Hippocampal formation (tissue), 2 donors: ENCODE results near the gene TMEM33.
A peak's percentile ranks its signal among the peaks of the same experiment; 100 is the strongest.
"Not testable (repeated sequence)": the region's sequence is repeated elsewhere in the genome, so short reads cannot be mapped to it uniquely, and the experiment has no call there.

Experiments
- DNase-seq, 2 donors: peaks; one replicate each; lab custom pipeline; 2025; lab: John Stamatoyannopoulos, UW

TMEM33 gene, protein sequence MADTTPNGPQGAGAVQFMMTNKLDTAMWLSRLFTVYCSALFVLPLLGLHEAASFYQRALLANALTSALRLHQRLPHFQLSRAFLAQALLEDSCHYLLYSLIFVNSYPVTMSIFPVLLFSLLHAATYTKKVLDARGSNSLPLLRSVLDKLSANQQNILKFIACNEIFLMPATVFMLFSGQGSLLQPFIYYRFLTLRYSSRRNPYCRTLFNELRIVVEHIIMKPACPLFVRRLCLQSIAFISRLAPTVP

DNA sequence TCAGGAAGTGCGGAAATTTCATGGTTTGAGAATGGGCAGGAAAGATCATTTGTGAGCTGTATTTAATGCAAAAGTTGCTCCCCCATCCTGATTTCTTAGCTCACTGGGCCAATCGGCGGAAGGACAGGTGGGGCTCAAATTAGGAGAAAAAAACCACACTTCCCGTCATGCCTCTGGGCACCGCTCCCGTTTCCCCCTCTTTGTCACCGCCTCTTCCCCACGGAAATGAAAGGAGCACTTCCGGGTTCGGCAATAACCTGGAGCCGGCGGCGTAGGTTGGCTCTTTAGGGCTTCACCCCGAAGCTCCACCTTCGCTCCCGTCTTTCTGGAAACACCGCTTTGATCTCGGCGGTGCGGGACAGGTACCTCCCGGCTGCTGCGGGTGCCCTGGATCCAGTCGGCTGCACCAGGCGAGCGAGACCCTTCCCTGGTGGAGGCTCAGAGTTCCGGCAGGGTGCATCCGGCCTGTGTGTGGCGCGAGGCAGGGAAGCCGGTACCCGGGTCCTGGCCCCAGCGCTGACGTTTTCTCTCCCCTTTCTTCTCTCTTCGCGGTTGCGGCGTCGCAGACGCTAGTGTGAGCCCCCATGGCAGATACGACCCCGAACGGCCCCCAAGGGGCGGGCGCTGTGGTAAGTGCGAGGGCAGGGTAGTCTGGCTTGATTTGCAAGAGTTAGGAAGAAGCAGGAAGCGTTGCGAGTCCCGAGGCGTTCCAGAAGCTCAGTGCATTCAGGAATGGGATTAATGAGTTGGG is at the start of gene TMEM33:
TSS of gene TMEM33 (plus strand) at position 529 of the 751 bp plus-strand sequence. CDS start at position 585, 56 bp downstream.
- peak; percentile 80 to 86 for DNase-seq

DNA sequence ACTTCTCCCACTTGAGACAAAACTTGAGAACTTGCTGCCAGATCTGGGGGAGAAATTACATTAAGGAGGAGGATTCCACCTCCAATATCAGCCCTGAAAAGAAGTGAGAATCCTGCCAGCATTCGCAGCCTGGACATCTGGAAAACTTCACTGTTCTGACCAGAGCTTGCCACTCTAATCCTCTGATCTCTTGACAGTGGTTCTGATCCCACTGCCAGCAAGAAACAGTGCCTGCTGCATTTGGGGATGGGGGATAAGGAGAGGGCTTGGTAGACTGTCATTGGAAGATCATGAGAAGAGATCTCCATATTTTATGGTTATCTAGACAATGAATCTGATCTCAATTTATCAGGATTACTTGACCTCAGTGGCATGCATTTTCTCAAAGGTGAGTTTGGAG is 49.8 kb upstream of the TMEM33 start:
- no peak for DNase-seq

DNA sequence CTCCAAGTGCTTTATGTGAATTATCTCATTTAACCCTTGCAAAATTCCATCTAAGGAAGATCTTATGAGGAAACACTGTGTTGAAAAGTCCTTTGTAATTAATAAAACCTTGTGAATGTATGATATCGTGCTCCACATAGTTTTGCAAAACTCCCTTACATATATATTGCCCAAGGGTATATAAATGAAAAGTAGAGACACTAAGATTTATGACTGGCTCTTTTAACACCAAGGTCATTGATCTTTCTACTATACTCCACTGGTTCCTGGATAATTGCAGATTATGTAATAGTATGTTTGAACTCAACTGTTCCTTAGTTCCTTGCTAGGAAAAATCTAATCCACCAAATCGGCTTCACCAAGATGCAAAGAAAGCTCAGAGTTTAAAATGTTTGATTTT is 48.0 kb upstream of the TMEM33 start:
- no peak for DNase-seq

DNA sequence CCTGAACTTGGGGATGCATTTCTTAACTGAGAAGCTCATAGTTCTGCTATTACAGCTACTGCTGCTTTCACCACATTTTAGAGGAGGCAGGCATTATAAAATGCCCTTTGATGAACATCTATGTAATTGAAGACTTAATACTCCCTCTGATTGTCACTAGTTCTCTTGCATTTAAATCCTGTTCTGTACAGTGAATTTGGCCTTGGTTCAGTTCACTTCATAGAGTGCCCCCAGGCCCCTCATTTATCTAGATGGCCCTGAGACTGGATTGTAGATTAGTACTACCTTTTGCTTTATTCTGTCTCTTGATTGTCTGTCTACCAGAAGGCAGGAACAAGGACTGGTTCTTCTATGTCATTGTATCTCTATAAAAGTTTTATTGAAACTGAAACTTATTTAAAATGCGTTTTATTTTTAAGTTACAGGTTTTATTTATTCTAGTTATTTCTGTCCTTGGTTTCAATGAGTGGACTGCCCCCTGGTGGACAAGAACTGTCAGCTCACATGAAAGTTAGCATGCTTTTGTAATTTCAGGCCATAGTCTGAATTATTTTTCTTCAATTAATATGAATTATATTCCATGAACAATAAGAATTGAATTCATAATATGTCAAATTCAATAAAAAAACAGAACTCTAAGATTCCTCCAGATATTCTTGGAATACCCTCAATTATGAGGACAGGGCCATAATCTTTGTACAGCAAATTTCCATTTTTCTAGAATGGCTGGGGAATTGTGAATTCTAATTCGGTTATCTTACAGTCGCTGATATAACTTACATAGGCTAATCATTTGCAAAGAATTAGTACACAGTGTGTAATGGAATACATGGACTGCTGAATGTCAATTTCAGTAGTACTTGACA is 47.2 kb upstream of the TMEM33 start:
- DNase-seq: peak; percentile 20 to 40

DNA sequence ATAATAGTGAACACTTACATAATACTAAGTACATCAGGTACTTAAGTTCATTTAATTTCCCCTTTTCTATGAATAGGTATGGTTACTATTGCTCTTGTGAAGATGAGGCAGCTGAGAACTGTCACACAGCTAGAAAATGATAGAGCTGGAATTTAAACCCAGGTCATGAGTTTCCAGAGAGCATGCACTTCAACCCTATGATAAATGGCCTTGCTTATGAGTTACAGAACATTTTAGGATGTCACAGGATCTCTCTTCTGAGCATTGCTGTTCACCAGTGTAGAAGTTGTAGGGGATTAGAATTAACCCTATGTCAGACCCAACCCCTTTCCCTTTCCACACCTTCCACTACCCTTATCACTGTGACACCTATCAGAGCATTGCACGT is 46.5 kb upstream of the TMEM33 start:
- DNase-seq: no peak

DNA sequence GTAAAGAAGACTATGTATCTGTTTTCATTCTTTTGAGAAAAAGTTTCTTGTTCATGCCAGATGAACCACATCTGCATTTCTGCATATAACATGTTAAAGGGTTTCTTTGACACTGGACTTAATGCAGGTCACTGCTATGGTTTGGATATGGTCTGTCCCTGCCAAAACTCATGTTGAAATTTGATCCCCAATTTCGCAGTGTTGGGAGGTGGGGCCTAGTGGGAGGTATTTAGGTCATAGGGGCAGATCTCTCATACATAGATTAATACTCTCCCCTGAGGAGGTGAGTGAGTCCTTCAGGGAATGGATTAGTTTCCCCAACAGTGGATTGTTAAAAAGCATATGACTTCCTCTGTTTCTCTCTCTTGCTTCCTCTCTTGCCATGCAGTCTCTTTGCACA is 45.9 kb upstream of the TMEM33 start:
- DNase-seq: no peak

DNA sequence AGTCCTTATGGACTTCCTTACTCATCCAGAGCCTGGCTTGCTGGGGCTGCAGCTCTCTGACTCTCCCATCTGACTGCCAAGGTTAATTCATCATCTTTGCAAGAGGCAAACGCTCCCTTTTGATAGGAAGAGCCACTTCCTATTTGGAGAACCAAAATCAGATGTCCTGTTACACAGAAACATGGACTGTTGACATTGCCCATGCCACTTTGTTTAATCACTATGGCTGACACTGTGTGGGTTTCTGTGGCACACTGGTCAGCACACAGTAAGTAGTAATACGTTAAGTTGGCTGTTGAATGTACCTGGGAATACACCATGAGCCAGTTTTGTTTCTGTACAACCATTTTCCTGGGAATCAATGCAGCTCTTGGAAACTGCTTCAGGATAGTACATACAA is 45.1 kb upstream of the TMEM33 start:
- DNase-seq: no peak

DNA sequence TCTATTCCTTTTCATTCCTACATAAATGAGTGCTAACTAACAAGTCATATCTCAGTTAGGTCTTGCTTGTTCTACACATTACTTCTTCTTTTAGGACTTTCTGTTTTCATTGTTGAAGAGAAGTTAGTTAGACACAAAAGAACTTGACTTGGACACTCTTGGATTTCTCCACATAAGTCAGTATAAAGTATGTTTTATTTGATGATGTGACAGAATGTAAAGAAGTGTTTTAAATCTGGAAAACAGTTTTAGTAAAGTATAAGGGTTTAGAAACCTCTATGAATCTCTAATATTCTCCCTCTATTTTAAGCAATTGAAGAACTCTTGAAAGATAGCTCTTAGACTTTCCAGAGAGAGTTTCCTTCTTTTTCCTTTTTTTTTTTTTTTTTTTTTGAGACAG is 38.6 kb upstream of the TMEM33 start:
- no peak for DNase-seq

DNA sequence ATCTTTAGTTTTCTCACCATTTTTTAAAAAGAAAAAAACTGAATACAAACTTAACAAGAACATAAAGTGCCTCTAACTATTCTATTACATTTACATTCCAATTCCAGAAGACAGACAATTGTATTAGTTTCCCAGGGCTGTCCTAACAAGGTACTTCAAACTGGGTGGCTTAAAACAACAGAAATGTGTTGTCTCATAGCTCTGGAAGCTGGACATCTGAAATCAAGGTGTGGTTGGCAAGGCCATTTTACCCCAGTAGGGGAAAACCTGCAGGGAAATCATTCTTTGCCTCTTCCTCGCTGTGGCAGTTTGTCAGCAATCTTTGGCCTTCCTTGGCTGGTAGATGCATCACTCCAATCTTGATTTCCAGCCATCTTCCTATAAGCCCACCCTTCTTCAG is 37.5 kb upstream of the TMEM33 start:
- DNase-seq: no peak

DNA sequence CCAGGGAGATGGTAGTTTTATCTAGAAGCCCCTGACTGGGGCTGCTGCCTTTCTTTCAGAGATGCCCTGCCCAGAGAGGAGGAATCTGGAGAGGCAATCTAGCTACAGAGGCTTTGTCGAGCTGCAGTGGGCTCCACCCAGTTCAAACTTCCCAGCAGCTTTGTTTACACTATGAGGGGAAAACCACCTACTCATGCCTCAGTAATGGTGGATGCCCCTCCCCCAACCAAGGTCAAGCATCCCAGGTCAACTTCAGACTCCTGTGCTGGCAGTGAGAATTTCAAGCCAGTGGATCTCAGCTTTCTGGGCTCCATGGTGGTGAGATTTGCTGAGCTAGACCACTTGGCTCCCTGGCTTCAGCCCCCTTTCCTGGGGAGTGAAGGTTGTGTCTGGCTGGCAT is 26.1 kb upstream of the TMEM33 start:
- not testable (repeated sequence) for DNase-seq

DNA sequence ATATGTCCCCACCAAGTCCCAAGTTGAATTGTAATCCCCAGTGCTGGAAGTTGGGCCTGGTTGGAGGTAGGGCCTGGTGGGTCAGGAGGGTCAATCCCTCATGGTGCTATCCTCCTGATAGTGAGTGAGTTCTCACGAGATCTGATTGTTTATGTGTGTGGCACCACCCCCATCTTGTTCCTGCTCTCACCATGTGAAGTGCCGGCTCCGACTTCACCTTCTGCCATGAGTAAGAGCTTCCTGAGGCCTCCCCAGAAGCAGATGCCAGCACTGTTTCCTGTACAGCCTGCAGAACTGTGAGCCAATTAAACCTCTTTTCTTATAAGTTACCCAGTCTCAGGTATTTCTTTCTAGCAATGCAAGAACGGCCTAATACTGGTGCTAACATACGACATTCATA is 22.7 kb upstream of the TMEM33 start:
- DNase-seq: no peak

DNA sequence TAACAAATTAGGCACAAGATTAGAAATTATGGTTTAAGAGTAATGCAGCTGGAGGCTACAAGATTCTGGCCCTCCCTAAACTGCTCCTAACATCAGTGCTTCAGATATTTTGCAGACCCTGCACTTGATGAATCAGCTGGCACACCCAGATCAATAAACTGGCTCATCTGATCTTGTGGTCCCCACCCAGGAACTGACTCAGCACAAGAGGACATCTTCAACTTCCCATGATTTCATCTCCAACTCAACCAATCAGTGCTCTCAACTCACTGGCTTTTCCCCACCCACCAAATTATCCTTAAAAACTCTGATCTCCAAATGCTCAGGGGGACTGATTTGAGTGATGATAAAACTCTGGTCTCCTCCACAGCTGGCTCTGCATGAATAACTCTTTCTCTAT is 21.7 kb upstream of the TMEM33 start:
- DNase-seq: no peak

DNA sequence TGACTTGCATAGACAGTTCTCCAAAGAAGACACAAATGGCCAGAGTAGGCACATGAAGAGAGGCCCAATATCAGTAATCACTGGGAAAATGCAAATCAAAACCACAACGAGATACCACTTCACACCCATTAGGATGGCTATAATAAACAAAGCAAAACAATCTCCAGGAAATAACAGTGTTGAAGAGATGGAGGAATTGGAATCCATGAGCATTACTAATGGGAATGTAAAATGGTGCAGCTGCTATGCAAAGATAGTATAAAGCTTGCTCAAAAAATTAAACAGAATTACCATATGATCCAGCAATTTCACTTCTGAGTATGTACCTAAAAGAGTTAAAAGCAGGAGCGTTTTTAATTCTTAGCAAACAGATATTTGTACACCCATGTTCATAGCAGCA is 17.0 kb upstream of the TMEM33 start:
- no peak for DNase-seq

DNA sequence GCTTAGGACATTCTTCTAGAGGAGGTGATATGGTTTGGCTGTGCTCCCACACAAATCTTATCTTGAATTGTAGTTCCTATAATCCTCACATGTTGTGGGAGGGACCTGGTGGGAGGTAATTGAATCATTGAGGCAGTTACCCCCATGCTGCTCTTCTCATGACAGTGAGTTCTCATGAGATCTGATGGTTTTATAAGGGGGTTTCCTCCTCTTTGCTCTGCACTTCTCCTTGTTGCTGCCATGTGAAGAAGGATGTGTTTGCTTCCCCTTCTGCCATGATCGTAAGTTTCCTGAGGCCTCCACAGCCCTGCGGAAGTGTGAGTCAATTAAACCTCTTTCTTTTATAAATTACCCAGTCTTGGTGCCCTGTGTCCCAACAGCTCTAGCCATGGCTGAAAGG is 14.8 kb upstream of the TMEM33 start:
- DNase-seq: not testable (repeated sequence)

DNA sequence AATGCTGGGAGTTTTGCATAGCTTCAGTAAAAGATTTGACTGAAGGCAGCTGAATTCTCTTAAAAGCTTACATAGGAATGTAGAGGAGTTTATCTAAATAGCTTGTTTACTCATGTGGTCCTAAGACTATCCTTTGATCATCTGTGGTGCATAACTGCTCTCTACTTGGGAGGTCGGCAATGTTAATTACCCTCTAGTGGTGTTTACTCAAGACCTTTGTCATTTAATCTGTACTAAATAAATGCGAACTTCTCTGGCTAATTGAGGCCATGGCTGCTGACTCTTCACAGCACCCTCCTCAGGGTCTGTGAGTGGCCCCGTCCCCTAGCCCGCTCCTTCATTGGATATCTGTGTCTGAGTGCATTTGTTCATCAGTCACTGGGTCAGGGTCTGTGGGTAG is 13.8 kb upstream of the TMEM33 start:
- DNase-seq: no peak

DNA sequence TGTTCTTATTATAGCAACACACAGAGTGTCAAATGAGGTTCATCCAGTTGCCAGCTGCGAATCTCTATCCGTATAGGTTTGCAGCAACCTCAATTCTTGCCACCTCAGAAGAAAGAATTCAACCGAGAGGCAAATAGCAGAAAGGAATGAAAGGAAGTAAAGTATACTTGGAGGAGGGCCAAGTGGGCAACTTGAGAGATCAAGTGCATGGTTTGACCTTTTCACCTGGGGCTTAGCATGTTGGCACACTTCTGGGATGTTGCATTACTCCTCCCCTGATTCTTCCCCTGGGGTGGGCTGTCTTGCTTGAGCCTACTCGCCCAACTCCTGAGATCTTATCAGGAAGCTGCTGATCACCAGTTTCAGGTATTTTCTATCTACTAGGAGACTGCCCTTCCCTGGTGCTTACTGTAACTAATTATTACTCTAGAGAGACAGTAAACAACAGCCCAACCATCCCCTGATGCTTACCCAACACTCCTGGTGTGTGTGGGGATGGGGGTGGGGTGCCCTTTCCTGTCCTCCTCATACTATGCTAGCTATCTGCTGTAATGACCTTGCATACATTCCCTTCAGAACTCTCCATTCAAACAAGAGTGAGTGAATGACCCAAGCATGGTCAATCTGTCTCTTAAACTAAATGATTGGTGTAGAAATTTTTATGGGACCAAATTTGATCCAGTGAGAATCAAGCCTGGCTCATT is 7.3 kb upstream of the TMEM33 start:
- DNase-seq: no peak

DNA sequence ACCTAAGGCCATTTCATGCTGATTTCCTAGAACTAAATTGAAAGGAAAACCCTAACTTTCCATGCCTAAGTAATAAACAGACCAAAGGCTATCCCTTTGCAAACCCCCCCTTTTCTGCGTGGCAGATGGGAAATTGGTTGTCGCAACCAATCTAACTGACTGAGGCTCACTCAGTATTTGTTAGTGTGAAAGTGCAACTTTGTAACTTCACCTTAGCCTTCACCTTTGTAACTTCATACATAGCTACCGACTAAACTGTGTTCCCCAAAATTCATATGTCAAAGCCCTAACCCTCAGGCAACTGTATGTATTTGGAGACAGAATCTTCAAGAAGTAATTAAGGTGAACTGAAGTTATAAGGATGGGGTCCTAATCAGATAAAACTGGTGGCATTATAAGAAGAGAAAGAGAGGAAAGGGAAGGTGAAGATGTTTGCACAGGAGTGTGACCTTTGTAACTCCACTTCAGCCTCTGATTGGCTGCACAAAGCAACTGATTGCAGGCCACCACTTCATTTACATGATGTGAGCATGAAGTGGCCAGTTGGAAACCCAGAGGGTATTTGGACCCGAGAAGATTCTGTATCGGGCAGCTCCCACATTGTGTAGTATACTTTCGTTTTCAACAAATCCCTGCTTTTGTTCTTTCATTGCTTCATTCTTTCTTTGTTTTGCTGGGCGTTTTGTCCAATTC is 4.9 kb upstream of the TMEM33 start:
- peak in 1 of 2 donors; percentile 1 for DNase-seq

DNA sequence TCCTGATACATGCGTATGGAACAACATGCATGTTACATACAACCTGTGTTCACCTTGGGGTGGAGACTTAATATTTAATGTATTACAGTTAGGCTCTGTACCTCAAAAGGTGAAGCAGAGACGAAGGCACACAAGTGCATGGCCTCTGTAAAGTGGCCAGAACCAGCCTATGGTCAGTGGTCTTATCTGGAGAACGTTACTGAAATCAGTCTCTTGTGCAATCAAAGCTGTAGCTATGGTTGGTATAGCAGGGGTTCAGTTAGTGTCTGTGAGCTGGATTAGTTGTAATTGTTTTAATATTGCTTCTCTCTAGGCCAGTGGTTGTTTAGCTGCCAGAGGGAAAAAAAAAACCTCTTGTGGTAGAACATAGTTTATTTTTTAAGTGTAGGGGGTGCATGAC is 2.2 kb upstream of the TMEM33 start:
- DNase-seq: no peak

DNA sequence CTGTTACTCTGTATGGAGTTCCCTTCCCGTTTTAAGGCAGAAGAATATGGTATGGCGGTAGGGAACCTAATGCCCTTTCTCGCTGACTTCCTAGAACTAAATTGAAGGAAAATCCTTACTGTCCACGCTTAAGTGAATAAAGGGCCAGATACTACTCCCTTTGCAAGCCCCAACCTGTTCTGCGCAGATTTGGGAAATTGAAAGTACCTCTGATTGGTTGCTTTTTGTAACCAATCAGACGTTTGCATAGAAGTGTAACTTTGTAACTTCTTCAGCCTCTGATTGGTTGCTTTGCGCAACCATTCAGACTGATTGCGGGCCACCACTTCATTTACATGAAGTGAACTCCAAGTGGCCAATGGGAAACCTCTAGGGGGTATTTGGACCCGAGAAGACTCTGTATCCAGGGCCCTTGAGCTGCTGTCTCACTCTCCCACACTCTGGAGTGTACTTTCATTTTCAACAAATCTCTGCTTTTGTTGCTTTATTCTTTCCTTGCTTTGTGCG is 1.2 kb upstream of the TMEM33 start:
- no peak for DNase-seq

DNA sequence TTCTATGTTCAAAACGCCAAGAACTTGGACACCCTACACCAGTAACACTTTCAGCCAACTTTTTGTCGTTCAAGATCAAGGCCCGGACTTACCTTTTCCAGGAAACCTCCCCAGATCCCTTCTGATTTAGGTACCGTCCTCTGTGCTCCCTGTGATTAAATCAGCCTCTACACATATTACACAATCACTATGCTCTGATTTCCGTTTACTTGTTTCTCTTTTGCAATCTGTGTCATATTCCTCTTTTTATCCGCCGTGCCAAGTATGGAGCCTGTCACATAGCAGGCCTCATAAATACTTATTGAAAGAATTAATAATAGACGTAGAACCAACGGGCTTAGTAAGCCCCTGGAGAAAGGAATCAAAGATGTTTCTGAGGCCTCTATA is 722 bp upstream of the TMEM33 start:
- DNase-seq: no peak

DNA sequence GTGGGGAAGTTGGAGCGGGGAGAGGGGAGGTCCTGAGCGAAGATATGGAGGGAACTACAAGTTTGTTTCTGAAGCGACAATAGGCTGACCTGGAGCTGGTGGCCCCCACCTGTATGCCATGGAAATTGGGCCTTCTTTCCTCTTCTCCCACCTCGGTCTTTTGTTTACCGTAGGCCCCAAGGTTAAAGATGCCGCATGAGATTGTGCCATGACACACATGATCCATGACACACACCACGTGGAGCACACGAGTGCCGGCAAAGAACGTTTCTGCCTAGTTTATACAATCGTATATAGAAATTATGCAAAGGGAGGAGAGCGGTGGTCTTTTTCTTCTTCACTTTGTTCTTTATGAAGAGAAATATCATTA is 408 bp downstream of the TMEM33 start:
- no peak for DNase-seq
